Measurements from ENCODE around the gene SRM. TPM values are rescaled to one million over a fixed set of nuclear protein-coding genes. Genes with fewer than 3 reads are reported as not detected.

Gene SRM
- total and polyA plus RNA-seq, 2 of the 13 experiments (the other 11 are each of a cell fraction or from before 2014, with no cell fraction given): 27.9 to 31.8 TPM

GRCh38 chr1:11059968-11060830 is at the start of gene SRM (continued):
- no peak; the same call in 1 of the 2 replicates for TF ChIP-seq SALL1 (CRISPR knock-in tag; IDR thresholded peaks at IDR 0.05)
- no peak for TF ChIP-seq ZNF776 (CRISPR knock-in tag; IDR thresholded peaks at IDR 0.05)
- TF ChIP-seq ZNF468 (CRISPR knock-in tag; IDR thresholded peaks at IDR 0.05): 0 out of 2 replicates have a peak, but pooled peaks have one; percentile 58
- TF ChIP-seq ISL2 (CRISPR knock-in tag; IDR thresholded peaks at IDR 0.05): no peak
- no peak for TF ChIP-seq SETDB1 (CRISPR knock-in tag; IDR thresholded peaks at IDR 0.05; ENCODE audit: borderline replicate concordance)
- TF ChIP-seq PRDM4 (CRISPR knock-in tag; IDR thresholded peaks at IDR 0.05; ENCODE audit: borderline replicate concordance): no peak
- TF ChIP-seq ZNF512 (CRISPR knock-in tag; IDR thresholded peaks at IDR 0.05): no peak
- TF ChIP-seq TARDBP (CRISPR knock-in tag; IDR thresholded peaks at IDR 0.05): no peak
- TF ChIP-seq CBX2 (IDR thresholded peaks at IDR 0.05; ENCODE audit: low read depth, low read length): no peak
- TF ChIP-seq CBX2 (CRISPR knock-in tag; IDR thresholded peaks at IDR 0.05; ENCODE audit: low read depth): no peak
- no peak for TF ChIP-seq ZSCAN5A (CRISPR knock-in tag; IDR thresholded peaks at IDR 0.05; ENCODE audit: borderline replicate concordance)
- peak; percentile 52; the same call in 1 of the 2 replicates for TF ChIP-seq PHF20 (CRISPR knock-in tag; IDR thresholded peaks at IDR 0.05)
- TF ChIP-seq SP2 (CRISPR knock-in tag; IDR thresholded peaks at IDR 0.05): peak; percentile 86
- no peak for TF ChIP-seq MAFG (CRISPR knock-in tag; IDR thresholded peaks at IDR 0.05)
- no peak for TF ChIP-seq SALL2 (CRISPR knock-in tag; IDR thresholded peaks at IDR 0.05)
- no peak for TF ChIP-seq MEIS1 (CRISPR knock-in tag; IDR thresholded peaks at IDR 0.05; ENCODE audit: borderline replicate concordance)
- TF ChIP-seq ZBTB38 (CRISPR knock-in tag; IDR thresholded peaks at IDR 0.05): no peak
- peak; percentile 68 for TF ChIP-seq POLR2AphosphoS5 (IDR thresholded peaks at IDR 0.05; ENCODE audit: low read depth, low read length)
- peak; percentile 56; the same call in 1 of the 2 replicates for TF ChIP-seq KDM5A (IDR thresholded peaks at IDR 0.05; ENCODE audit: borderline replicate concordance, low read length)
- 0 out of 2 replicates have a peak, but pooled peaks have one; percentile 22 for TF ChIP-seq KDM4B (CRISPR knock-in tag; IDR thresholded peaks at IDR 0.05)
- TF ChIP-seq ZNF343 (CRISPR knock-in tag; IDR thresholded peaks at IDR 0.05): no peak
- 0 out of 2 replicates have a peak, but pooled peaks have one; percentile 27 for TF ChIP-seq ZNF253 (CRISPR knock-in tag; IDR thresholded peaks at IDR 0.05; ENCODE audit: borderline replicate concordance)
- no peak for TF ChIP-seq PPARG (CRISPR knock-in tag; conservative IDR thresholded peaks at IDR 0.05)
- TF ChIP-seq FOXA3 (CRISPR knock-in tag; IDR thresholded peaks at IDR 0.05): peak; percentile 20; the same call in 1 of the 2 replicates
- TF ChIP-seq THAP11 (CRISPR knock-in tag; IDR thresholded peaks at IDR 0.05): peak; percentile 50; the same call in 1 of the 2 replicates
- no peak for TF ChIP-seq DNMT1 (CRISPR knock-in tag; IDR thresholded peaks at IDR 0.05)
